H9 (cell line): Measurements from ENCODE around the gene GPR89B. TPM values are rescaled to one million over a fixed set of nuclear protein-coding genes. Genes with fewer than 3 reads are reported as not detected.
"Not testable (repeated sequence)": the region's sequence is repeated elsewhere in the genome, so short reads cannot be mapped to it uniquely, and the experiment has no call there.

ENCODE experiments used
- DNase-seq: peaks from one replicate; pipeline ENCODE4 v3.0.0-alpha.2; 2017
- H2AFZ ChIP-seq: one replicate; pipeline ENCODE4 v1.6.1; 2013; ENCODE audit warnings: mild to moderate bottlenecking, low read length, control low read depth, moderate library complexity
- H2AK5ac ChIP-seq: 2 replicates; pipeline ENCODE4 v1.6.1; 2013; ENCODE audit warnings: low read length, control low read depth, mixed read lengths; ENCODE audit not compliant: insufficient read length
- H2BK120ac ChIP-seq: one replicate; pipeline ENCODE4 v1.6.1; 2013; ENCODE audit warnings: low read depth, mild to moderate bottlenecking, low read length, control low read depth, inconsistent platforms; ENCODE audit not compliant: poor library complexity, severe bottlenecking
- H2BK12ac ChIP-seq: 2 replicates; pipeline ENCODE4 v1.6.1; 2013; ENCODE audit warnings: low read length, control low read depth, mixed read lengths, low read depth; ENCODE audit not compliant: insufficient read length
- H2BK15ac ChIP-seq: 2 replicates; pipeline ENCODE4 v1.6.1; 2013; ENCODE audit warnings: low read depth, low read length, control low read depth
- H2BK20ac ChIP-seq: one replicate; pipeline ENCODE4 v1.6.1; 2013; ENCODE audit warnings: low read depth, mild to moderate bottlenecking, low read length, control low read depth, inconsistent platforms; ENCODE audit not compliant: poor library complexity, severe bottlenecking
- H2BK5ac ChIP-seq: 2 replicates; pipeline ENCODE4 v1.6.1; 2013; ENCODE audit warnings: low read length, control low read depth, mixed read lengths; ENCODE audit not compliant: insufficient read length
- H3K14ac ChIP-seq: 2 replicates; pipeline ENCODE4 v1.6.1; 2013; ENCODE audit warnings: low read length, control low read depth; ENCODE audit not compliant: insufficient read depth
- H3K18ac ChIP-seq: 2 replicates; pipeline ENCODE4 v1.6.1; 2013; ENCODE audit warnings: low read depth, mild to moderate bottlenecking, mixed read lengths, low read length, control low read depth; ENCODE audit not compliant: insufficient read length
- H3K23ac ChIP-seq: 2 replicates; pipeline ENCODE4 v1.6.1; 2013; ENCODE audit warnings: low read length, control low read depth, mixed read lengths, low read depth; ENCODE audit not compliant: insufficient read length
- H3K23me2 ChIP-seq: 2 replicates; pipeline ENCODE4 v1.6.1; 2013; ENCODE audit warnings: low read depth, mild to moderate bottlenecking, mixed read lengths, low read length, control low read depth; ENCODE audit not compliant: insufficient read length, poor library complexity, severe bottlenecking
- H3K27ac ChIP-seq: 2 replicates; pipeline ENCODE4 v1.5.1; 2013; ENCODE audit warnings: low read length, control low read depth, mixed read lengths, low read depth; ENCODE audit not compliant: insufficient read length
- H3K27me3 ChIP-seq: 2 replicates; pipeline ENCODE4 v1.6.1; 2013; ENCODE audit warnings: low read length, control low read depth, inconsistent platforms; ENCODE audit not compliant: insufficient read depth
- H3K4ac ChIP-seq: 2 replicates; pipeline ENCODE4 v1.6.1; 2013; ENCODE audit warnings: low read depth, mild to moderate bottlenecking, control low read depth, inconsistent platforms, low read length, moderate library complexity
- H3K4me1 ChIP-seq: 2 replicates; pipeline ENCODE4 v1.6.1; 2013; ENCODE audit warnings: low read length, control low read depth, inconsistent platforms; ENCODE audit not compliant: insufficient read depth
- H3K4me2 ChIP-seq: 2 replicates; pipeline ENCODE4 v1.6.1; 2013; ENCODE audit warnings: low read length, control low read depth, mixed read lengths; ENCODE audit not compliant: insufficient read length, insufficient read depth
- H3K56ac ChIP-seq: 2 replicates; pipeline ENCODE4 v1.6.1; 2013; ENCODE audit warnings: low read depth, mild to moderate bottlenecking, mixed read lengths, low read length, control low read depth; ENCODE audit not compliant: insufficient read length
- H3K79me1 ChIP-seq: 2 replicates; pipeline ENCODE4 v1.6.1; 2013; ENCODE audit warnings: low read depth, mild to moderate bottlenecking, moderate library complexity, low read length, control low read depth, inconsistent platforms; ENCODE audit not compliant: insufficient read depth, poor library complexity, severe bottlenecking
- H3K79me2 ChIP-seq: 2 replicates; pipeline ENCODE4 v1.6.1; 2013; ENCODE audit warnings: low read length, control low read depth, inconsistent platforms; ENCODE audit not compliant: insufficient read depth
- H3K9ac ChIP-seq: 2 replicates; pipeline ENCODE4 v1.6.1; 2013; ENCODE audit warnings: low read length, control low read depth, mixed read lengths; ENCODE audit not compliant: insufficient read length; ENCODE audit errors: extremely low read depth
- H3K9me3 ChIP-seq: one replicate; pipeline ENCODE4 v1.6.1; 2013; ENCODE audit warnings: low read depth, low read length, inconsistent platforms; ENCODE audit not compliant: control insufficient read depth
- H3T11ph ChIP-seq: one replicate; pipeline ENCODE4 v1.6.1; 2013; ENCODE audit warnings: mild to moderate bottlenecking, low read length, control low read depth, inconsistent platforms
- H4K20me1 ChIP-seq: one replicate; pipeline ENCODE4 v1.6.1; 2013; ENCODE audit not compliant: control insufficient read depth, insufficient read length, insufficient read depth
- H4K5ac ChIP-seq: 2 replicates; pipeline ENCODE4 v1.6.1; 2013; ENCODE audit warnings: low read depth, mild to moderate bottlenecking, mixed read lengths, low read length, control low read depth; ENCODE audit not compliant: insufficient read length
- H4K8ac ChIP-seq: replicated peaks from 2 replicates; pipeline ENCODE4 v1.6.1; 2013; ENCODE audit warnings: low read length, control low read depth, mixed read lengths, low read depth; ENCODE audit not compliant: insufficient read length
- H4K91ac ChIP-seq: 2 replicates; pipeline ENCODE4 v1.6.1; 2013; ENCODE audit warnings: low read depth, mild to moderate bottlenecking, moderate library complexity, mixed read lengths, low read length, control low read depth; ENCODE audit not compliant: insufficient read length
- H3K27ac Mint-ChIP-seq, 3 experiments: 2 replicates in 2 of 3; 3 replicates in 1 of 3; pipeline ENCODE4 v1.8.0; 2020 to 2021; ENCODE audit warnings: mixed read lengths in 3 of 3, mild to moderate bottlenecking in 1 of 3, moderate library complexity in 1 of 3
- H3K27me3 Mint-ChIP-seq: 2 replicates; pipeline ENCODE4 v1.8.0; 2021; ENCODE audit warnings: low read depth, mild to moderate bottlenecking, moderate library complexity, mixed read lengths
- H3K36me3 Mint-ChIP-seq, 3 experiments: 2 replicates in 2 of 3; 3 replicates in 1 of 3; pipeline ENCODE4 v1.8.0; 2020 to 2021; ENCODE audit warnings: low read depth in 3 of 3, mixed read lengths in 3 of 3; ENCODE audit not compliant: insufficient read depth in 1 of 3
- H3K4me1 Mint-ChIP-seq, 2 experiments: 2 replicates each; pipeline ENCODE4 v1.8.0; 2020; ENCODE audit warnings: mixed read lengths in 2 of 2
- H3K4me3 Mint-ChIP-seq, 2 experiments: 2 replicates in 1 of 2; 3 replicates in 1 of 2; pipeline ENCODE4 v1.8.0; 2020 to 2021; ENCODE audit warnings: mild to moderate bottlenecking in 2 of 2, mixed read lengths in 2 of 2, moderate library complexity in 1 of 2
- H3K9me3 Mint-ChIP-seq, 2 experiments: 2 replicates in 1 of 2; 3 replicates in 1 of 2; pipeline ENCODE4 v1.8.0; 2020; ENCODE audit warnings: mild to moderate bottlenecking in 2 of 2, mixed read lengths in 2 of 2, moderate library complexity in 1 of 2
- whole genome bisulfite sequencing: extraction: QIAGEN DNeasy Blood & Tissue Kit; methylation state at CpG from one replicate; pipeline ENCODE4 v1.1.7; 2013; ENCODE audit warnings: missing lambda C conversion rate, low lambda C conversion rate, mixed read lengths; ENCODE audit not compliant: insufficient read length; ENCODE audit errors: extremely low coverage; 5-methylcytosine and 5-hydroxymethylcytosine counted together
- total RNA-seq: library from RNA; stranded (reverse); gene quantifications from 2 replicates; pipeline ENCODE4 v1.2.1, GENCODE V29; 2021

Gene GPR89B
- total RNA-seq, 1 experiment from 2014 or later, result 15.1 TPM

DNA sequence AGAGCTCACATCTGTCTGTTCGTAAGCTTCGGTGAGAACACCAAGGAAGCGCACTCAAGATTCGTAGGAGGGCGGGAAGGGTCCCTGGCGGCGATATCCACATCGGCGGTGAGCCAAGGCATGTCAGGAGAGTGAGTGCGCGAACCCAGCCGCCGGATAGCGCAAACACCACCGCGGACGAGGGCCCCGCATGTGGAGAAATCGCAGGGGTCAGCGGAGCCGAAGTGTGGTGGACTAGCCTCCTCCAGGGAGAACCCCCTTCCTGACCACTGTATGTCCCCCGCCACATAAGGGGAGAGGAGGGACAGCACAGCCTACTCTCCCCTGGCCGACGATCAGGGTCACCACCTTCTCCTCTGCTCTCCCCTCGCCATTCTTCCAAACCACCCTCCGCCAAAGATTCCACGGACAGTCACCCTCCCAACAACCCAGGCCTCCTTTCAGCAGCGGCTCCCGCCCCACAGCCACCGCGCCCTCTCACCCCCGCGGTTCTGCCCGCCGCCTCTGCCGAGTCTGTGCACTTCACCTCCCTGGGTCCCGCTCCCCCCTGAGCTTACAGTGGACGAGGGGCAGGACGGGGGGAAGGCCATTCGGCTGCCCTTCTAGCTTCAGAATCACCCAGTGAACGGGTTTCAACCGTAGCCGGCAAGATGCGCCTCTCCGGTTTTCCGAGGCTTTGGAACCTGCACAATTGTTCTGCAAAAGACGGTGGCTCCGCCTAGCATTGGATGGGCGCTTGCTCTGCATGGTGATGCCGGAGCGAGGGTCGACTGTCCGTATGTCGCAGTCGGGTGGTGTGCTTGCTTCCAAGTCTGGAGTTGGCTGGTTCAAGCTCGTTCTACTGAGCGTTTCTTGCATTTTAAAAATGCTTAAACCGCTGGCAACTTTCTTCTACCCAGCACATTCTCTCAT, 86.3 kb downstream of the GPR89B start:
- not testable (repeated sequence) for H2BK120ac ChIP-seq, H3K23ac ChIP-seq, H3K27ac ChIP-seq, H2AFZ ChIP-seq, H3K4ac ChIP-seq, H3K27me3 ChIP-seq, H3K9ac ChIP-seq, H3K14ac ChIP-seq, H3K9me3 ChIP-seq, H2AK5ac ChIP-seq, H4K5ac ChIP-seq, H2BK12ac ChIP-seq, H4K91ac ChIP-seq, H4K8ac ChIP-seq, H3K79me2 ChIP-seq, H3K36me3 Mint-ChIP-seq, H3K23me2 ChIP-seq, H2BK5ac ChIP-seq, H3K79me1 ChIP-seq, H4K20me1 ChIP-seq, H3K4me1 ChIP-seq, DNase-seq, H3K9me3 Mint-ChIP-seq, H2BK15ac ChIP-seq, H3K27ac Mint-ChIP-seq, H3K56ac ChIP-seq, H2BK20ac ChIP-seq, H3T11ph ChIP-seq, H3K18ac ChIP-seq
- H3K4me3 Mint-ChIP-seq, result peak overlapping the region; percentile 64 to 80
- H3K27me3 Mint-ChIP-seq, result peaks cover 27% of the 10 kb centered on the region
- peaks cover 21 to 29% of the 10 kb centered on the region in 2 experiments for H3K4me1 Mint-ChIP-seq
- H3K4me2 ChIP-seq, result peak overlapping the region; percentile 41
- no CpG with 5 or more reads among the region's 58 CpGs for WGBS

DNA sequence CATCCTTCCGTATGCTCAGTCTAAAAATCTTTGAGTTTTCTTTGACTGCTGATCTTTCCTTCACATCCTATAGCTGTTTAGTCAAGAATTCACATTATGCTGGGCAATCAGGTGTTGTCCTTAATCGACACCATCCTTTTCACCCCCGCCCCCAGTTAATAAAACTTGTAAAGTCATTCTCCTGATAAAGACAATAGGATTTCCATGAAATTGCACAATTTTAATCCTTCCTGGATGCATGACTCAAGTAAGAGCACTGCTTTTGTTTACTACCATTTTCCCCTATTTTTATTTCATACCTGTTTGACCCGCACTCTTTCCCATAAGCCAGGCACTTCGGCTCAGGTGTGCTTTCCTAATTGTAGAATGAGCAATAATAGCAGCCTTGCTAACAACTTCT, 96.7 kb downstream of the GPR89B start:
- not testable (repeated sequence) for H3K36me3 Mint-ChIP-seq, H3K9me3 ChIP-seq, H3K23me2 ChIP-seq, H2BK15ac ChIP-seq, H3K27ac ChIP-seq, H3K4me3 Mint-ChIP-seq, H2AK5ac ChIP-seq, H3K27me3 Mint-ChIP-seq, H4K20me1 ChIP-seq, H2BK12ac ChIP-seq, H3K79me1 ChIP-seq, H3K4ac ChIP-seq, H2BK20ac ChIP-seq, H3K27ac Mint-ChIP-seq, H3K9ac ChIP-seq, H3K23ac ChIP-seq, H3K18ac ChIP-seq, H3K9me3 Mint-ChIP-seq, H3K14ac ChIP-seq, H3K4me1 ChIP-seq, DNase-seq, H3K4me2 ChIP-seq, H2BK120ac ChIP-seq, H3K56ac ChIP-seq, H2AFZ ChIP-seq, H4K91ac ChIP-seq, H3K79me2 ChIP-seq, H4K8ac ChIP-seq, H3K4me1 Mint-ChIP-seq, H3T11ph ChIP-seq, H2BK5ac ChIP-seq, H3K27me3 ChIP-seq, H4K5ac ChIP-seq
- WGBS, result no CpG with 5 or more reads among the region's 5 CpGs
